Stimulated activated effector memory CD8-positive, alpha-beta T cell treated with anti-CD3 and anti-CD28 coated beads, Interleukin-12 subunit alpha, Interleukin-12 subunit beta, amount 100 ng/mL, for 72 hours (primary cell): ENCODE results near the gene PYM1.
"Not testable (repeated sequence)": the region's sequence is repeated elsewhere in the genome, so short reads cannot be mapped to it uniquely, and the experiment has no call there.

Source experiments
- ATAC-seq: fragments of 150-1000 bp; cut with Tn5 transposase; 2 replicates; pipeline ENCODE4 v1.10.0; 2021
- DNase-seq, 2 donors: peaks; one replicate each; pipeline ENCODE4 v3.0.0; 2021 to 2022; ENCODE audit warnings: low spot score in 2 of 2
- H3K27ac Mint-ChIP-seq: one replicate; pipeline ENCODE4 v1.8.0; 2022; ENCODE audit warnings: mild to moderate bottlenecking, mixed read lengths
- H3K36me3 Mint-ChIP-seq: one replicate; pipeline ENCODE4 v1.8.0; 2022; ENCODE audit warnings: mild to moderate bottlenecking, mixed read lengths
- H3K4me1 Mint-ChIP-seq: one replicate; pipeline ENCODE4 v1.8.0; 2022; ENCODE audit warnings: mixed read lengths
- H3K4me3 Mint-ChIP-seq: one replicate; pipeline ENCODE4 v1.8.0; 2022; ENCODE audit warnings: mild to moderate bottlenecking, mixed read lengths
- H3K9me3 Mint-ChIP-seq: one replicate; pipeline ENCODE4 v1.8.0; 2022; ENCODE audit warnings: mixed read lengths

Gene PYM1

GRCh38 chr12:55931780-55932550 lies 4.3 kb upstream of the PYM1 start:
- H3K36me3 Mint-ChIP-seq = peaks cover 82% of the 10 kb centered on the region

GRCh38 chr12:55931317-55931779 lies 3.7 kb upstream of the PYM1 start:
- H3K4me3 Mint-ChIP-seq = peak overlapping the region; percentile 100
- H3K36me3 Mint-ChIP-seq = peaks cover 82% of the 10 kb centered on the region
- DNase-seq (no peak), ATAC-seq (no peak)
- no peaks in the 10 kb centered on the region for H3K9me3 Mint-ChIP-seq
- H3K4me1 Mint-ChIP-seq = peaks cover 65% of the 10 kb centered on the region
- H3K27ac Mint-ChIP-seq = peak overlapping the region; percentile 99

More at GRCh38 chr12:55931780-55932550, 4.3 kb upstream of the PYM1 start:
- peak overlapping the region; percentile 99 for H3K27ac Mint-ChIP-seq
- peak in 1 of 2 donors; percentile 64 for DNase-seq
- H3K4me3 Mint-ChIP-seq = peak overlapping the region; percentile 100
- ATAC-seq = no peak
- peaks cover 67% of the 10 kb centered on the region for H3K4me1 Mint-ChIP-seq
- H3K9me3 Mint-ChIP-seq = no peaks in the 10 kb centered on the region

GRCh38 chr12:55930771-55931316 lies 3.1 kb upstream of the PYM1 start, which contains the start of gene DGKA:
Gene DGKA, plus strand, starts transcription at chr12:55931162. Its CDS starts 5,342 bp downstream, at chr12:55936504.
- ATAC-seq (peak; percentile 53), DNase-seq (peak; percentile 47 to 87)
- Mint-ChIP-seq H3K36me3 (peaks cover 79% of the 10 kb centered on the region), H3K4me3 (peak within 1 kb of the TSS; percentile 100), H3K27ac (peak within 1 kb of the TSS; percentile 99), H3K4me1 (peaks cover 65% of the 10 kb centered on the region), H3K9me3 (no peaks in the 10 kb centered on the region)

GRCh38 chr12:55929306-55929791 lies 1.7 kb upstream of the PYM1 start:
- DNase-seq = peak; percentile 43 to 85
- Mint-ChIP-seq H3K36me3 (peaks cover 77% of the 10 kb centered on the region), H3K9me3 (no peaks in the 10 kb centered on the region), H3K4me3 (peak overlapping the region; percentile 100), H3K4me1 (peaks cover 62% of the 10 kb centered on the region), H3K27ac (peak overlapping the region; percentile 99)
- peak; percentile 46 for ATAC-seq

- DNase-seq (peak; percentile 82 to 95), ATAC-seq (peak; percentile 68)
- Mint-ChIP-seq H3K4me1 (peaks cover 57% of the 10 kb centered on the region), H3K4me3 (peak overlapping the region; percentile 100), H3K36me3 (peaks cover 80% of the 10 kb centered on the region), H3K27ac (peak overlapping the region; percentile 99), H3K9me3 (no peaks in the 10 kb centered on the region)
These were observed 731 bp downstream of the PYM1 start for GRCh38 chr12:55926738-55927587.

- Mint-ChIP-seq H3K4me1 (peaks cover 50% of the 10 kb centered on the region), H3K9me3 (no peaks in the 10 kb centered on the region), H3K4me3 (peak overlapping the region; percentile 100), H3K36me3 (peaks cover 80% of the 10 kb centered on the region), H3K27ac (peak overlapping the region; percentile 99)
- ATAC-seq = no peak
- DNase-seq = no peak
These were observed 1.6 kb downstream of the PYM1 start for GRCh38 chr12:55925870-55926737.

GRCh38 chr12:55925371-55925770 lies 2.3 kb downstream of the PYM1 start:
- H3K4me1 Mint-ChIP-seq = peaks cover 43% of the 10 kb centered on the region
- DNase-seq (no peak), ATAC-seq (no peak)
- H3K36me3 Mint-ChIP-seq = peaks cover 84% of the 10 kb centered on the region
- H3K4me3 Mint-ChIP-seq = peak overlapping the region; percentile 100
- H3K27ac Mint-ChIP-seq = peak overlapping the region; percentile 99
- H3K9me3 Mint-ChIP-seq = no peaks in the 10 kb centered on the region

GRCh38 chr12:55923648-55924047 lies 4.0 kb downstream of the PYM1 start:
- peak overlapping the region; percentile 62 for H3K27ac Mint-ChIP-seq
- not testable (repeated sequence) for ATAC-seq, H3K9me3 Mint-ChIP-seq, H3K4me3 Mint-ChIP-seq, DNase-seq
- peaks cover 80% of the 10 kb centered on the region for H3K36me3 Mint-ChIP-seq
- H3K4me1 Mint-ChIP-seq = peaks cover 29% of the 10 kb centered on the region

GRCh38 chr12:55922126-55922525 lies 5.6 kb downstream of the PYM1 start:
- no peak overlapping the region for H3K4me3 Mint-ChIP-seq
- H3K9me3 Mint-ChIP-seq = no peaks in the 10 kb centered on the region
- no peak for DNase-seq
- H3K4me1 Mint-ChIP-seq = peaks cover 29% of the 10 kb centered on the region
- ATAC-seq = no peak
- peak overlapping the region; percentile 40 for H3K27ac Mint-ChIP-seq
- H3K36me3 Mint-ChIP-seq = peaks cover 80% of the 10 kb centered on the region

GRCh38 chr12:55919032-55919431 lies 8.7 kb downstream of the PYM1 start:
- Mint-ChIP-seq H3K36me3 (peaks cover 82% of the 10 kb centered on the region), H3K4me1 (peaks cover 26% of the 10 kb centered on the region)
- not testable (repeated sequence) for H3K9me3 Mint-ChIP-seq, ATAC-seq, H3K27ac Mint-ChIP-seq, DNase-seq, H3K4me3 Mint-ChIP-seq

- H3K9me3 Mint-ChIP-seq = no peaks in the 10 kb centered on the region
- DNase-seq = no peak
- H3K4me1 Mint-ChIP-seq = peaks cover 30% of the 10 kb centered on the region
- ATAC-seq = no peak
- peak overlapping the region; percentile 68 for H3K27ac Mint-ChIP-seq
- H3K4me3 Mint-ChIP-seq = no peak overlapping the region
- H3K36me3 Mint-ChIP-seq = peaks cover 77% of the 10 kb centered on the region
These were observed 12.2 kb downstream of the PYM1 start for GRCh38 chr12:55915482-55915859.

GRCh38 chr12:55912908-55913307 lies 14.8 kb downstream of the PYM1 start:
- Mint-ChIP-seq H3K9me3 (no peaks in the 10 kb centered on the region), H3K27ac (peak overlapping the region; percentile 68), H3K4me1 (peaks cover 30% of the 10 kb centered on the region), H3K4me3 (no peak overlapping the region), H3K36me3 (peaks cover 65% of the 10 kb centered on the region)
- ATAC-seq = no peak
- no peak for DNase-seq

- peak overlapping the region; percentile 15 for H3K27ac Mint-ChIP-seq
- peaks cover 16% of the 10 kb centered on the region for H3K4me1 Mint-ChIP-seq
- peaks cover 34% of the 10 kb centered on the region for H3K36me3 Mint-ChIP-seq
- no peak overlapping the region for H3K4me3 Mint-ChIP-seq
- ATAC-seq = no peak
- no peak for DNase-seq
- H3K9me3 Mint-ChIP-seq = no peaks in the 10 kb centered on the region
These were observed 18.2 kb downstream of the PYM1 start for GRCh38 chr12:55909513-55909884.

GRCh38 chr12:55908726-55909512 lies 18.8 kb downstream of the PYM1 start:
- peak overlapping the region; percentile 15 for H3K27ac Mint-ChIP-seq
- no peak overlapping the region for H3K4me3 Mint-ChIP-seq
- no peaks in the 10 kb centered on the region for H3K9me3 Mint-ChIP-seq
- DNase-seq (no peak), ATAC-seq (no peak)
- H3K4me1 Mint-ChIP-seq = peaks cover 10% of the 10 kb centered on the region
- H3K36me3 Mint-ChIP-seq = peaks cover 29% of the 10 kb centered on the region
